ENCODE results near the gene KIAA0513. TPM values are rescaled to one million over a fixed set of nuclear protein-coding genes. Genes with fewer than 3 reads are reported as not detected.
A peak's percentile ranks its signal among the peaks of the same experiment; 100 is the strongest.

The KIAA0513 gene
- total and polyA plus RNA-seq, 2 of the 13 experiments (the other 11 are each of a cell fraction or from before 2014, with no cell fraction given), result 1.8 TPM

DNA sequence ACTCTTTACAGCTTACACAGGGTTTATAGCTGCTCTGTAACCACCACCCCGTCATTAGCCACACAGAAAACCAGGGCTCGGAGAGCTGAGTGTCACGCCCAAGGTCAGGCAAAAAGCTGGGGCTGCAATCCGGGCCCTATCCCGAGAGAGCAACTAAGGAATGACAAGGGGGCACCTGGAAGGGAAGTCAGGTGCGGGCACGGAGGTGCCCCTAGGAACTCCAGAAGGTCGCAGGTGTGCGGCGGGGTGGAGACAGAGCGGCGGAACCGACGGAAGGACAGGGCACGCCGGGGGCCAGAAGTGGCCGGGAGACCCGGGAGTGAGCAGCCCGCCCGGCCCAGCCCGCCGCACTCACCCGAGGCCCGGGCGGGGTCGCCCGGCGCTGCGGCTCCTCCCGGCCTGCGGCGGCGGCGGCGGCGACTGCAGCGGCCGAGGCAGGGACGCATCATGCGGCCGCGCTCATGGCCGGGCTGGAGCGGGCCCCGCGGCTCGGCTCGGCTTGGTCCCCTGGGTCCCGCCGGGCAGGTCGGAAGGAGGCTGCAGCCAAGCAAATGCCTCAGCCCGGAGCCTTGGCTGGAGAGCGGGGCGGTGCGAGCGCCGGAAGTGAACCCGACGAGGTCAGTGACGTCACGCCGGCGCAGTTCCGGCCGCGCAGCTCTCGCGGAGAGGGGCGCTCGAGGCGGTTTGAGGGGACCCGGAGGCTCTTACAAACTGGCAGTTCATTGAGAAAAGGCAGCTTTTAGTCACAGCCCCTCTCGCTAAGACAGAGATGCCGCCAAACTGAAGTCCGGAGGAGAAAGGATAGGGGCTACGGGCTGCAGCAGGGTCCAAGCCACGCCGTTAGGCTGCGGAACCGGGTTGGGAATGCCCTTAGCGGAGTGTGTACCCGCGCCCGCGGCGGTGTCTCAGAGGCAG, 16.4 kb upstream of the KIAA0513 start, which contains the start of gene ZDHHC7 (continued):
- TF ChIP-seq, protein P1, sequence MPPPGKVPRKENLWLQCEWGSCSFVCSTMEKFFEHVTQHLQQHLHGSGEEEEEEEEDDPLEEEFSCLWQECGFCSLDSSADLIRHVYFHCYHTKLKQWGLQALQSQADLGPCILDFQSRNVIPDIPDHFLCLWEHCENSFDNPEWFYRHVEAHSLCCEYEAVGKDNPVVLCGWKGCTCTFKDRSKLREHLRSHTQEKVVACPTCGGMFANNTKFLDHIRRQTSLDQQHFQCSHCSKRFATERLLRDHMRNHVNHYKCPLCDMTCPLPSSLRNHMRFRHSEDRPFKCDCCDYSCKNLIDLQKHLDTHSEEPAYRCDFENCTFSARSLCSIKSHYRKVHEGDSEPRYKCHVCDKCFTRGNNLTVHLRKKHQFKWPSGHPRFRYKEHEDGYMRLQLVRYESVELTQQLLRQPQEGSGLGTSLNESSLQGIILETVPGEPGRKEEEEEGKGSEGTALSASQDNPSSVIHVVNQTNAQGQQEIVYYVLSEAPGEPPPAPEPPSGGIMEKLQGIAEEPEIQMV (CRISPR knock-in tag; IDR thresholded peaks at IDR 0.05; ENCODE audit: low read depth), result no peak
- TF ChIP-seq ZNF619 (CRISPR knock-in tag; IDR thresholded peaks at IDR 0.05), result no peak; the same call in 1 of the 2 replicates
- TF ChIP-seq POLR2G (IDR thresholded peaks at IDR 0.05; ENCODE audit: low read depth, low read length), result peak; percentile 99
- no peak for TF ChIP-seq SUZ12 (IDR thresholded peaks at IDR 0.05; ENCODE audit: low read depth, low read length)
- TF ChIP-seq SCMH1 (CRISPR knock-in tag; IDR thresholded peaks at IDR 0.05; ENCODE audit: borderline replicate concordance), result no peak
- no peak for TF ChIP-seq SETDB1 (CRISPR knock-in tag; IDR thresholded peaks at IDR 0.05; ENCODE audit: borderline replicate concordance)
- TF ChIP-seq ATRX (CRISPR knock-in tag; IDR thresholded peaks at IDR 0.05; ENCODE audit: borderline replicate concordance), result no peak
- TF ChIP-seq, protein P2, sequence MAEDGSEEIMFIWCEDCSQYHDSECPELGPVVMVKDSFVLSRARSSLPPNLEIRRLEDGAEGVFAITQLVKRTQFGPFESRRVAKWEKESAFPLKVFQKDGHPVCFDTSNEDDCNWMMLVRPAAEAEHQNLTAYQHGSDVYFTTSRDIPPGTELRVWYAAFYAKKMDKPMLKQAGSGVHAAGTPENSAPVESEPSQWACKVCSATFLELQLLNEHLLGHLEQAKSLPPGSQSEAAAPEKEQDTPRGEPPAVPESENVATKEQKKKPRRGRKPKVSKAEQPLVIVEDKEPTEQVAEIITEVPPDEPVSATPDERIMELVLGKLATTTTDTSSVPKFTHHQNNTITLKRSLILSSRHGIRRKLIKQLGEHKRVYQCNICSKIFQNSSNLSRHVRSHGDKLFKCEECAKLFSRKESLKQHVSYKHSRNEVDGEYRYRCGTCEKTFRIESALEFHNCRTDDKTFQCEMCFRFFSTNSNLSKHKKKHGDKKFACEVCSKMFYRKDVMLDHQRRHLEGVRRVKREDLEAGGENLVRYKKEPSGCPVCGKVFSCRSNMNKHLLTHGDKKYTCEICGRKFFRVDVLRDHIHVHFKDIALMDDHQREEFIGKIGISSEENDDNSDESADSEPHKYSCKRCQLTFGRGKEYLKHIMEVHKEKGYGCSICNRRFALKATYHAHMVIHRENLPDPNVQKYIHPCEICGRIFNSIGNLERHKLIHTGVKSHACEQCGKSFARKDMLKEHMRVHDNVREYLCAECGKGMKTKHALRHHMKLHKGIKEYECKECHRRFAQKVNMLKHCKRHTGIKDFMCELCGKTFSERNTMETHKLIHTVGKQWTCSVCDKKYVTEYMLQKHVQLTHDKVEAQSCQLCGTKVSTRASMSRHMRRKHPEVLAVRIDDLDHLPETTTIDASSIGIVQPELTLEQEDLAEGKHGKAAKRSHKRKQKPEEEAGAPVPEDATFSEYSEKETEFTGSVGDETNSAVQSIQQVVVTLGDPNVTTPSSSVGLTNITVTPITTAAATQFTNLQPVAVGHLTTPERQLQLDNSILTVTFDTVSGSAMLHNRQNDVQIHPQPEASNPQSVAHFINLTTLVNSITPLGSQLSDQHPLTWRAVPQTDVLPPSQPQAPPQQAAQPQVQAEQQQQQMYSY (CRISPR knock-in tag; IDR thresholded peaks at IDR 0.05), result peak; percentile 43; the same call in 1 of the 2 replicates
- TF ChIP-seq NFKBIZ (CRISPR knock-in tag; IDR thresholded peaks at IDR 0.05), result no peak; the same call in 1 of the 2 replicates
- TF ChIP-seq NR2F1 (CRISPR knock-in tag; IDR thresholded peaks at IDR 0.05), result no peak
- TF ChIP-seq, protein P3, sequence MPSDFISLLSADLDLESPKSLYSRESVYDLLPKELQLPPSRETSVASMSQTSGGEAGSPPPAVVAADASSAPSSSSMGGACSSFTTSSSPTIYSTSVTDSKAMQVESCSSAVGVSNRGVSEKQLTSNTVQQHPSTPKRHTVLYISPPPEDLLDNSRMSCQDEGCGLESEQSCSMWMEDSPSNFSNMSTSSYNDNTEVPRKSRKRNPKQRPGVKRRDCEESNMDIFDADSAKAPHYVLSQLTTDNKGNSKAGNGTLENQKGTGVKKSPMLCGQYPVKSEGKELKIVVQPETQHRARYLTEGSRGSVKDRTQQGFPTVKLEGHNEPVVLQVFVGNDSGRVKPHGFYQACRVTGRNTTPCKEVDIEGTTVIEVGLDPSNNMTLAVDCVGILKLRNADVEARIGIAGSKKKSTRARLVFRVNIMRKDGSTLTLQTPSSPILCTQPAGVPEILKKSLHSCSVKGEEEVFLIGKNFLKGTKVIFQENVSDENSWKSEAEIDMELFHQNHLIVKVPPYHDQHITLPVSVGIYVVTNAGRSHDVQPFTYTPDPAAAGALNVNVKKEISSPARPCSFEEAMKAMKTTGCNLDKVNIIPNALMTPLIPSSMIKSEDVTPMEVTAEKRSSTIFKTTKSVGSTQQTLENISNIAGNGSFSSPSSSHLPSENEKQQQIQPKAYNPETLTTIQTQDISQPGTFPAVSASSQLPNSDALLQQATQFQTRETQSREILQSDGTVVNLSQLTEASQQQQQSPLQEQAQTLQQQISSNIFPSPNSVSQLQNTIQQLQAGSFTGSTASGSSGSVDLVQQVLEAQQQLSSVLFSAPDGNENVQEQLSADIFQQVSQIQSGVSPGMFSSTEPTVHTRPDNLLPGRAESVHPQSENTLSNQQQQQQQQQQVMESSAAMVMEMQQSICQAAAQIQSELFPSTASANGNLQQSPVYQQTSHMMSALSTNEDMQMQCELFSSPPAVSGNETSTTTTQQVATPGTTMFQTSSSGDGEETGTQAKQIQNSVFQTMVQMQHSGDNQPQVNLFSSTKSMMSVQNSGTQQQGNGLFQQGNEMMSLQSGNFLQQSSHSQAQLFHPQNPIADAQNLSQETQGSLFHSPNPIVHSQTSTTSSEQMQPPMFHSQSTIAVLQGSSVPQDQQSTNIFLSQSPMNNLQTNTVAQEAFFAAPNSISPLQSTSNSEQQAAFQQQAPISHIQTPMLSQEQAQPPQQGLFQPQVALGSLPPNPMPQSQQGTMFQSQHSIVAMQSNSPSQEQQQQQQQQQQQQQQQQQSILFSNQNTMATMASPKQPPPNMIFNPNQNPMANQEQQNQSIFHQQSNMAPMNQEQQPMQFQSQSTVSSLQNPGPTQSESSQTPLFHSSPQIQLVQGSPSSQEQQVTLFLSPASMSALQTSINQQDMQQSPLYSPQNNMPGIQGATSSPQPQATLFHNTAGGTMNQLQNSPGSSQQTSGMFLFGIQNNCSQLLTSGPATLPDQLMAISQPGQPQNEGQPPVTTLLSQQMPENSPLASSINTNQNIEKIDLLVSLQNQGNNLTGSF (CRISPR knock-in tag; IDR thresholded peaks at IDR 0.05), result peak; percentile 22; the same call in 1 of the 2 replicates
- TF ChIP-seq ZNF552 (CRISPR knock-in tag; IDR thresholded peaks at IDR 0.05; ENCODE audit: borderline replicate concordance), result peak; percentile 81; the same call in 1 of the 2 replicates
- TF ChIP-seq, protein P4, sequence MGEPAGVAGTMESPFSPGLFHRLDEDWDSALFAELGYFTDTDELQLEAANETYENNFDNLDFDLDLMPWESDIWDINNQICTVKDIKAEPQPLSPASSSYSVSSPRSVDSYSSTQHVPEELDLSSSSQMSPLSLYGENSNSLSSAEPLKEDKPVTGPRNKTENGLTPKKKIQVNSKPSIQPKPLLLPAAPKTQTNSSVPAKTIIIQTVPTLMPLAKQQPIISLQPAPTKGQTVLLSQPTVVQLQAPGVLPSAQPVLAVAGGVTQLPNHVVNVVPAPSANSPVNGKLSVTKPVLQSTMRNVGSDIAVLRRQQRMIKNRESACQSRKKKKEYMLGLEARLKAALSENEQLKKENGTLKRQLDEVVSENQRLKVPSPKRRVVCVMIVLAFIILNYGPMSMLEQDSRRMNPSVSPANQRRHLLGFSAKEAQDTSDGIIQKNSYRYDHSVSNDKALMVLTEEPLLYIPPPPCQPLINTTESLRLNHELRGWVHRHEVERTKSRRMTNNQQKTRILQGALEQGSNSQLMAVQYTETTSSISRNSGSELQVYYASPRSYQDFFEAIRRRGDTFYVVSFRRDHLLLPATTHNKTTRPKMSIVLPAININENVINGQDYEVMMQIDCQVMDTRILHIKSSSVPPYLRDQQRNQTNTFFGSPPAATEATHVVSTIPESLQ (CRISPR knock-in tag; conservative IDR thresholded peaks at IDR 0.05), result no peak
- peak; percentile 46 for TF ChIP-seq DR1 (CRISPR knock-in tag; IDR thresholded peaks at IDR 0.05)
- TF ChIP-seq ZNF747 (CRISPR knock-in tag; IDR thresholded peaks at IDR 0.05; ENCODE audit: borderline replicate concordance), result peak; percentile 75; the same call in 1 of the 2 replicates

All from HepG2 (cell line).